Hypothalamus (tissue), 51 donors: Measurements from ENCODE around the gene RTN4R.

Experiments
- DNase-seq, 51 donors: peaks; one replicate each; lab custom pipeline; 2025; lab: John Stamatoyannopoulos, UW

RTN4R gene

GRCh38 chr22:20259327-20259688 is 8.8 kb downstream of the RTN4R start:
- no peak for DNase-seq

- DNase-seq, result no peak
These were observed 9.4 kb downstream of the RTN4R start for GRCh38 chr22:20258584-20259326.

- DNase-seq, result no peak
These were observed 10.2 kb downstream of the RTN4R start for GRCh38 chr22:20258021-20258299.

GRCh38 chr22:20257212-20258020 is 10.7 kb downstream of the RTN4R start:
- DNase-seq, result no peak

GRCh38 chr22:20256551-20257211 is 11.4 kb downstream of the RTN4R start:
- DNase-seq, result no peak

GRCh38 chr22:20256027-20256426 is 12.1 kb downstream of the RTN4R start:
- no peak for DNase-seq

GRCh38 chr22:20254975-20255946 is 12.9 kb downstream of the RTN4R start:
- no peak for DNase-seq

GRCh38 chr22:20253161-20253560 is 15.0 kb downstream of the RTN4R start:
- no peak for DNase-seq

- DNase-seq, result no peak
These were observed 16.1 kb downstream of the RTN4R start for GRCh38 chr22:20251981-20252380.

- DNase-seq, result no peak
These were observed 16.6 kb downstream of the RTN4R start for GRCh38 chr22:20251491-20251890.

- DNase-seq, result peak in 29 of 51 donors; percentile 15 to 74 (median 44)
These were observed 18.2 kb downstream of the RTN4R start for GRCh38 chr22:20249797-20250354.

GRCh38 chr22:20248461-20248978 is 19.6 kb downstream of the RTN4R start:
- no peak for DNase-seq

- no peak for DNase-seq
These were observed 20.4 kb downstream of the RTN4R start for GRCh38 chr22:20247608-20248171.

GRCh38 chr22:20247010-20247505 is 21.1 kb downstream of the RTN4R start:
- no peak for DNase-seq

- peak in 10 of 51 donors; percentile 13 to 58 (median 23) for DNase-seq
These were observed 21.6 kb downstream of the RTN4R start for GRCh38 chr22:20246368-20247009.

GRCh38 chr22:20245577-20246367 is 22.3 kb downstream of the RTN4R start:
- DNase-seq, result no peak

- peak in 4 of 51 donors; percentile 17 to 52 (median 34) for DNase-seq
These were observed 23.2 kb downstream of the RTN4R start for GRCh38 chr22:20244691-20245576.
